H9 (cell line): ENCODE measurements around the gene STN1. TPM values are rescaled to one million over a fixed set of nuclear protein-coding genes. Genes with fewer than 3 reads are reported as not detected.

Experiments used
- DNase-seq: peaks from one replicate; pipeline ENCODE4 v3.0.0-alpha.2; 2017
- H2AFZ ChIP-seq: one replicate; pipeline ENCODE4 v1.6.1; 2013; ENCODE audit warnings: mild to moderate bottlenecking, low read length, control low read depth, moderate library complexity
- H2AK5ac ChIP-seq: 2 replicates; pipeline ENCODE4 v1.6.1; 2013; ENCODE audit warnings: low read length, control low read depth, mixed read lengths; ENCODE audit not compliant: insufficient read length
- H2BK120ac ChIP-seq: one replicate; pipeline ENCODE4 v1.6.1; 2013; ENCODE audit warnings: low read depth, mild to moderate bottlenecking, low read length, control low read depth, inconsistent platforms; ENCODE audit not compliant: poor library complexity, severe bottlenecking
- H2BK12ac ChIP-seq: 2 replicates; pipeline ENCODE4 v1.6.1; 2013; ENCODE audit warnings: low read length, control low read depth, mixed read lengths, low read depth; ENCODE audit not compliant: insufficient read length
- H2BK15ac ChIP-seq: 2 replicates; pipeline ENCODE4 v1.6.1; 2013; ENCODE audit warnings: low read depth, low read length, control low read depth
- H2BK20ac ChIP-seq: one replicate; pipeline ENCODE4 v1.6.1; 2013; ENCODE audit warnings: low read depth, mild to moderate bottlenecking, low read length, control low read depth, inconsistent platforms; ENCODE audit not compliant: poor library complexity, severe bottlenecking
- H2BK5ac ChIP-seq: 2 replicates; pipeline ENCODE4 v1.6.1; 2013; ENCODE audit warnings: low read length, control low read depth, mixed read lengths; ENCODE audit not compliant: insufficient read length
- H3K14ac ChIP-seq: 2 replicates; pipeline ENCODE4 v1.6.1; 2013; ENCODE audit warnings: low read length, control low read depth; ENCODE audit not compliant: insufficient read depth
- H3K18ac ChIP-seq: 2 replicates; pipeline ENCODE4 v1.6.1; 2013; ENCODE audit warnings: low read depth, mild to moderate bottlenecking, mixed read lengths, low read length, control low read depth; ENCODE audit not compliant: insufficient read length
- H3K23ac ChIP-seq: 2 replicates; pipeline ENCODE4 v1.6.1; 2013; ENCODE audit warnings: low read length, control low read depth, mixed read lengths, low read depth; ENCODE audit not compliant: insufficient read length
- H3K23me2 ChIP-seq: 2 replicates; pipeline ENCODE4 v1.6.1; 2013; ENCODE audit warnings: low read depth, mild to moderate bottlenecking, mixed read lengths, low read length, control low read depth; ENCODE audit not compliant: insufficient read length, poor library complexity, severe bottlenecking
- H3K27ac ChIP-seq: 2 replicates; pipeline ENCODE4 v1.5.1; 2013; ENCODE audit warnings: low read length, control low read depth, mixed read lengths, low read depth; ENCODE audit not compliant: insufficient read length
- H3K27me3 ChIP-seq: 2 replicates; pipeline ENCODE4 v1.6.1; 2013; ENCODE audit warnings: low read length, control low read depth, inconsistent platforms; ENCODE audit not compliant: insufficient read depth
- H3K4ac ChIP-seq: 2 replicates; pipeline ENCODE4 v1.6.1; 2013; ENCODE audit warnings: low read depth, mild to moderate bottlenecking, control low read depth, inconsistent platforms, low read length, moderate library complexity
- H3K4me1 ChIP-seq: 2 replicates; pipeline ENCODE4 v1.6.1; 2013; ENCODE audit warnings: low read length, control low read depth, inconsistent platforms; ENCODE audit not compliant: insufficient read depth
- H3K4me2 ChIP-seq: 2 replicates; pipeline ENCODE4 v1.6.1; 2013; ENCODE audit warnings: low read length, control low read depth, mixed read lengths; ENCODE audit not compliant: insufficient read length, insufficient read depth
- H3K56ac ChIP-seq: 2 replicates; pipeline ENCODE4 v1.6.1; 2013; ENCODE audit warnings: low read depth, mild to moderate bottlenecking, mixed read lengths, low read length, control low read depth; ENCODE audit not compliant: insufficient read length
- H3K79me1 ChIP-seq: 2 replicates; pipeline ENCODE4 v1.6.1; 2013; ENCODE audit warnings: low read depth, mild to moderate bottlenecking, moderate library complexity, low read length, control low read depth, inconsistent platforms; ENCODE audit not compliant: insufficient read depth, poor library complexity, severe bottlenecking
- H3K79me2 ChIP-seq: 2 replicates; pipeline ENCODE4 v1.6.1; 2013; ENCODE audit warnings: low read length, control low read depth, inconsistent platforms; ENCODE audit not compliant: insufficient read depth
- H3K9ac ChIP-seq: 2 replicates; pipeline ENCODE4 v1.6.1; 2013; ENCODE audit warnings: low read length, control low read depth, mixed read lengths; ENCODE audit not compliant: insufficient read length; ENCODE audit errors: extremely low read depth
- H3K9me3 ChIP-seq: one replicate; pipeline ENCODE4 v1.6.1; 2013; ENCODE audit warnings: low read depth, low read length, inconsistent platforms; ENCODE audit not compliant: control insufficient read depth
- H3T11ph ChIP-seq: one replicate; pipeline ENCODE4 v1.6.1; 2013; ENCODE audit warnings: mild to moderate bottlenecking, low read length, control low read depth, inconsistent platforms
- H4K20me1 ChIP-seq: one replicate; pipeline ENCODE4 v1.6.1; 2013; ENCODE audit not compliant: control insufficient read depth, insufficient read length, insufficient read depth
- H4K5ac ChIP-seq: 2 replicates; pipeline ENCODE4 v1.6.1; 2013; ENCODE audit warnings: low read depth, mild to moderate bottlenecking, mixed read lengths, low read length, control low read depth; ENCODE audit not compliant: insufficient read length
- H4K8ac ChIP-seq: replicated peaks from 2 replicates; pipeline ENCODE4 v1.6.1; 2013; ENCODE audit warnings: low read length, control low read depth, mixed read lengths, low read depth; ENCODE audit not compliant: insufficient read length
- H4K91ac ChIP-seq: 2 replicates; pipeline ENCODE4 v1.6.1; 2013; ENCODE audit warnings: low read depth, mild to moderate bottlenecking, moderate library complexity, mixed read lengths, low read length, control low read depth; ENCODE audit not compliant: insufficient read length
- H3K27ac Mint-ChIP-seq, 3 experiments: 2 replicates in 2 of 3; 3 replicates in 1 of 3; pipeline ENCODE4 v1.8.0; 2020 to 2021; ENCODE audit warnings: mixed read lengths in 3 of 3, mild to moderate bottlenecking in 1 of 3, moderate library complexity in 1 of 3
- H3K27me3 Mint-ChIP-seq: 2 replicates; pipeline ENCODE4 v1.8.0; 2021; ENCODE audit warnings: low read depth, mild to moderate bottlenecking, moderate library complexity, mixed read lengths
- H3K36me3 Mint-ChIP-seq, 3 experiments: 2 replicates in 2 of 3; 3 replicates in 1 of 3; pipeline ENCODE4 v1.8.0; 2020 to 2021; ENCODE audit warnings: low read depth in 3 of 3, mixed read lengths in 3 of 3; ENCODE audit not compliant: insufficient read depth in 1 of 3
- H3K4me1 Mint-ChIP-seq, 2 experiments: 2 replicates each; pipeline ENCODE4 v1.8.0; 2020; ENCODE audit warnings: mixed read lengths in 2 of 2
- H3K4me3 Mint-ChIP-seq, 2 experiments: 2 replicates in 1 of 2; 3 replicates in 1 of 2; pipeline ENCODE4 v1.8.0; 2020 to 2021; ENCODE audit warnings: mild to moderate bottlenecking in 2 of 2, mixed read lengths in 2 of 2, moderate library complexity in 1 of 2
- H3K9me3 Mint-ChIP-seq, 2 experiments: 2 replicates in 1 of 2; 3 replicates in 1 of 2; pipeline ENCODE4 v1.8.0; 2020; ENCODE audit warnings: mild to moderate bottlenecking in 2 of 2, mixed read lengths in 2 of 2, moderate library complexity in 1 of 2
- WGBS: extraction: QIAGEN DNeasy Blood & Tissue Kit; methylation state at CpG from one replicate; pipeline ENCODE4 v1.1.7; 2013; ENCODE audit warnings: missing lambda C conversion rate, low lambda C conversion rate, mixed read lengths; ENCODE audit not compliant: insufficient read length; ENCODE audit errors: extremely low coverage; 5-methylcytosine and 5-hydroxymethylcytosine counted together
- total RNA-seq: library from RNA; stranded (reverse); gene quantifications from 2 replicates; pipeline ENCODE4 v1.2.1, GENCODE V29; 2021
- TF ChIP-seq, protein P1 (sequence below): fragments of 200-600 bp; sonication (generic); conservative IDR thresholded peaks from 3 replicates; pipeline ENCODE4 v1.8.0; 2021; ENCODE audit warnings: antibody characterized with exemption, mild to moderate bottlenecking

Gene STN1
- total RNA-seq, 1 experiment from 2014 or later, result 11.3 TPM

DNA sequence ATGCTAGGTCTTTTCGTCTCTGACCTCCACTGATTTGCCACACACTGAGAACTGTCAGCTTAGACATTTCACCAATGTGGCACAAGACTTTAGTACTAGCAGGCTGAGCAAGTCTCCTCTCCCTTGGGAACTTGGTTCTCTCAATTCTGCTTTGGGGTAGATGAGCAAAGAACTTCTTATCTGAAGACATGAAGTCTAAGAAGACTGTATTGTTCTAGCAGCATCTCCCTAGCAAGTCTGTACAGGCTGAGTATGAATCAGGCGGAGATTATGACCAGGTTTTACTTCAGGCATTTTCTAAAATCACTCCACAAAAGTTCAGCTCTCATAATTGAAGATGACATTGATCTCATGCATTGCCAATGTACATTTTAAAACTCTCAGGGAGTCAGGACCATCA lies 23.8 kb upstream of the STN1 start:
- H3K56ac ChIP-seq, result no peak overlapping the region
- DNase-seq, result no peak
- H2BK20ac ChIP-seq, result no peak overlapping the region
- no peak overlapping the region for H2BK120ac ChIP-seq
- H2BK12ac ChIP-seq, result no peak overlapping the region
- Mint-ChIP-seq H3K27ac (no peak overlapping the region), H3K4me3 (no peak overlapping the region), H3K36me3 (no peaks in the 10 kb centered on the region), H3K27me3 (no peaks in the 10 kb centered on the region), H3K4me1 (no peaks in the 10 kb centered on the region), H3K9me3 (no peaks in the 10 kb centered on the region)
- no peaks in the 10 kb centered on the region for H3K79me1 ChIP-seq
- no peak overlapping the region for H3T11ph ChIP-seq
- H2BK15ac ChIP-seq, result no peak overlapping the region
- WGBS, result no CpG with 5 or more reads among the region's 2 CpGs
- H2BK5ac ChIP-seq, result no peak overlapping the region
- no peak overlapping the region for H2AFZ ChIP-seq
- H4K20me1 ChIP-seq, result no peaks in the 10 kb centered on the region
- H3K4me2 ChIP-seq, result no peak overlapping the region
- H3K4ac ChIP-seq, result no peak overlapping the region
- no peak overlapping the region for H4K5ac ChIP-seq
- H3K9ac ChIP-seq, result no peak overlapping the region
- no peak overlapping the region for H2AK5ac ChIP-seq
- no peaks in the 10 kb centered on the region for H3K23me2 ChIP-seq
- H3K27ac ChIP-seq, result no peak overlapping the region
- H3K9me3 ChIP-seq, result no peaks in the 10 kb centered on the region
- no peak overlapping the region for H4K91ac ChIP-seq
- no peak overlapping the region for H4K8ac ChIP-seq
- TF ChIP-seq, protein P1, sequence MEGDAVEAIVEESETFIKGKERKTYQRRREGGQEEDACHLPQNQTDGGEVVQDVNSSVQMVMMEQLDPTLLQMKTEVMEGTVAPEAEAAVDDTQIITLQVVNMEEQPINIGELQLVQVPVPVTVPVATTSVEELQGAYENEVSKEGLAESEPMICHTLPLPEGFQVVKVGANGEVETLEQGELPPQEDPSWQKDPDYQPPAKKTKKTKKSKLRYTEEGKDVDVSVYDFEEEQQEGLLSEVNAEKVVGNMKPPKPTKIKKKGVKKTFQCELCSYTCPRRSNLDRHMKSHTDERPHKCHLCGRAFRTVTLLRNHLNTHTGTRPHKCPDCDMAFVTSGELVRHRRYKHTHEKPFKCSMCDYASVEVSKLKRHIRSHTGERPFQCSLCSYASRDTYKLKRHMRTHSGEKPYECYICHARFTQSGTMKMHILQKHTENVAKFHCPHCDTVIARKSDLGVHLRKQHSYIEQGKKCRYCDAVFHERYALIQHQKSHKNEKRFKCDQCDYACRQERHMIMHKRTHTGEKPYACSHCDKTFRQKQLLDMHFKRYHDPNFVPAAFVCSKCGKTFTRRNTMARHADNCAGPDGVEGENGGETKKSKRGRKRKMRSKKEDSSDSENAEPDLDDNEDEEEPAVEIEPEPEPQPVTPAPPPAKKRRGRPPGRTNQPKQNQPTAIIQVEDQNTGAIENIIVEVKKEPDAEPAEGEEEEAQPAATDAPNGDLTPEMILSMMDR, result no peak
- H3K18ac ChIP-seq, result no peak overlapping the region
- H3K4me1 ChIP-seq, result no peaks in the 10 kb centered on the region
- H3K79me2 ChIP-seq, result no peaks in the 10 kb centered on the region
- H3K27me3 ChIP-seq, result no peaks in the 10 kb centered on the region
- H3K14ac ChIP-seq, result no peak overlapping the region
- no peak overlapping the region for H3K23ac ChIP-seq
